GM12874 (cell line): ENCODE measurements around the gene SPTLC3.

ENCODE experiments used
- TF ChIP-seq, protein P1 (sequence below): IDR thresholded peaks from 2 replicates; pipeline ENCODE4 v1.5.1; 2011; ENCODE audit warnings: low read depth, mild to moderate bottlenecking, control low read depth, low read length, moderate library complexity; ENCODE audit not compliant: insufficient read depth

The SPTLC3 gene

DNA sequence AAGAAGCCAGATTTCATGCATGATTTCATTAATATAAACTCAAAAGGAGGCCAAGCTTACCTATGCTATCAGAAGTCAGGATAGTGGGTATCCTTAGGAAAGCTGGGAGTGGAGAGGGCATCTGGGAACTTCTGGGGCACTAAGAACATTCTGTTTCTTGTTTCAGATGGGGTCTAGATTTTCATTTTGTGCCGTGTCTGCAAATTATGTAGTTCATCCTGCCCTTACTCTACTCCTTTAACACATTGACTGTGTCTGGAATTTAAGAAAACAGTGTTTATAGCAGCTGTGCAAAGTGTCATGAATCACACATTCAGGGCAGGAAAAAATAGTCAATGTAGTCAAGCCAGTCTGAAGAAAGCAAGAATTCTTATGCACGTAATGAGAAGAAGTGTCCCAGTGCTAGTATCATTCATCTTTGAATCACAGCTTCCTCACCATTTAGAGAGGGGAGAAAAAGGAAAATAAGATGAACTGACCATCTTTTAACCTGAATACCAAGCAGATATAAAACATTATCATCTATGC is 11.6 kb upstream of the SPTLC3 start:
- TF ChIP-seq, protein P1, sequence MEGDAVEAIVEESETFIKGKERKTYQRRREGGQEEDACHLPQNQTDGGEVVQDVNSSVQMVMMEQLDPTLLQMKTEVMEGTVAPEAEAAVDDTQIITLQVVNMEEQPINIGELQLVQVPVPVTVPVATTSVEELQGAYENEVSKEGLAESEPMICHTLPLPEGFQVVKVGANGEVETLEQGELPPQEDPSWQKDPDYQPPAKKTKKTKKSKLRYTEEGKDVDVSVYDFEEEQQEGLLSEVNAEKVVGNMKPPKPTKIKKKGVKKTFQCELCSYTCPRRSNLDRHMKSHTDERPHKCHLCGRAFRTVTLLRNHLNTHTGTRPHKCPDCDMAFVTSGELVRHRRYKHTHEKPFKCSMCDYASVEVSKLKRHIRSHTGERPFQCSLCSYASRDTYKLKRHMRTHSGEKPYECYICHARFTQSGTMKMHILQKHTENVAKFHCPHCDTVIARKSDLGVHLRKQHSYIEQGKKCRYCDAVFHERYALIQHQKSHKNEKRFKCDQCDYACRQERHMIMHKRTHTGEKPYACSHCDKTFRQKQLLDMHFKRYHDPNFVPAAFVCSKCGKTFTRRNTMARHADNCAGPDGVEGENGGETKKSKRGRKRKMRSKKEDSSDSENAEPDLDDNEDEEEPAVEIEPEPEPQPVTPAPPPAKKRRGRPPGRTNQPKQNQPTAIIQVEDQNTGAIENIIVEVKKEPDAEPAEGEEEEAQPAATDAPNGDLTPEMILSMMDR = no peak

DNA sequence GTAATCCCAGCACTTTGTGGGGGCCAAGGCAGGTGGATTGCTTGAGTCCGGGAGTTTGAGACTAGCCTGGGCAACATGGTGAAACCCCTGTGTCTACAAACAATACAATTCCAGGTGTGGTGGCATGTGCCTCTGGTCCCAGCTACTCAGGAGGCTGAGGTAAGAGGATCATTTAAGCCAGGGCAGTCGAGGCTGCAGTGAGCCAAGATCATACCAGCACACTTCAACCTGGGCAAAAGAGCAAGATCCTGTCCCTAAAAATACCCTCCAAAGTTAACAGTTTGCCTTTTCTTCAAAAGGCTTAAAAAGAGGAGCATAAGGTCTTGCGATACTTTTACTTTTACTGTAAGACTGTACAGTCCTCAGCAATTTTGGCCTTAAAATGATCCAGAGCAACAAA is 10.7 kb upstream of the SPTLC3 start:
- TF ChIP-seq, protein P1 = no peak

DNA sequence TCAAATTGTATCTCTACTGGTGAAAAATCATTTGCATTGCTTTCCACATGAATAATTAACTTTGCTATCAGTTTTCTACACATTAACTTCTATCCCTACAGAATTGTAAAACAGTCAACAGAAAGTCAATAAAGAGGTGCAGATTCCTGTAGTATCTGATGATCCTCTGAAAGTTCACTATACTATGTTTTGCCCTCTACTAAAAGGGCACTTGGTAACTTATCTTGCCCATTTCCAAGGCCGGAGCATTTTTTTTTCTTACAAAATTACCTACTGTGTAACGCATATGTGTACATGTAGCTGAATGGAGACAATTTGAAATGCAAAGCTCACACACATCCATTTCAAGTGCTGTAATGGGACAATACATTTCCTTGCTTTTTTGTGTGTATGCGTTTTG is 9.6 kb upstream of the SPTLC3 start:
- TF ChIP-seq, protein P1 = no peak

DNA sequence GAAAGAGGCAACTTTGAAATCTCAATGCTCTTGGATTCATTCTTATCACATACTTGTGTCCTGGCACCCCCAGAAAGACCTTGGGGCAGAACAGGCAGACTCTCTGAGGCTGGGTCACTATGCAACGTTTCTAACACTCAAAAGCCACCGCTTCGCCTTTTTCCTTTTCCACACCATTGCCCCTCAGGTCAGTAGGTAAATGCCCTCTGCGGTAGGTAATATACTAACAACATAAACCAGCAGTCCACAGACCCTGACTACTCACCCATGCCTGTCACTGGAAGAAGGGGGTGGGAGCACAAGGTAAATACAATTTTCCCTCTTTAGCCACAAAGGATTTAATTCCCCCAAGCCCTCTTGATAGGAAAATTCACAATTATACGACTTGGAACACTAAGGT is 6.5 kb upstream of the SPTLC3 start:
- TF ChIP-seq, protein P1 = no peak

DNA sequence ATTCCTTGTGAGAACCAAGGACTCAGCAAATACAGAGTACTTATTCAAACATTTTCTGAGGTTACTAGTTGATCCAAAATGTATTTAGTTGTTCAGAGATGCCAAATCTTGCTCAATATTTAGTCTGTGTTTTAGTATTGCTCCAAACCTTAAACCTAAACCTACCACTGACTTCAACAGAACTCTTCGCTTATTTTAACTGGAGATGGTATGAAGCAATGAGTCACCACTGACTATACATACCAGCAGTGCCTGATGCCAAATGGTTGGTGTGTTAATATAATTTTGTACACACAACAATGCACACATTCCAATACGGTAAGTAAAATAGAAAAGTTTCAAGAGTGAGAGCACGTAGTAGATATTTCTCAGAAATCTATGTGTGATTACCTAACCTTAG is 1.9 kb upstream of the SPTLC3 start:
- TF ChIP-seq, protein P1 = no peak

DNA sequence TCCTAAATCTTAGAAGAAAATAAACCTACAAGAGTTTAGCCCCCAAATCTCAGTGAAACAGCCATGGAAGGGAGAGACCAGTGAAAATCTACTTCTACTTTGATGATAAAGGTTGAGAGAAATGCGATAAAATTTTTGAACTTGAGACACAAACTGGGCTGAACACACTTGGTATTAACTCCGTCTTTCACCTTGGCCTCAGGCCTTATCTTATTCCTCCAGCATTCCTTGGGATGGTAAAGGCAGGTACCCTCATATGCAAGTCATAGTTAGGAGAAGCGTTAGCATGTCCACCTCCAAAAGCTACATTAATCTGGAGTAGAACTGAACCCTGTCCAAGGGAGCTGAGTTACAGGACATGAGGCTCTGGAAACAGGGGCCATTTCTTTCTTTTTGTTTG is 1.2 kb upstream of the SPTLC3 start:
- TF ChIP-seq, protein P1 = no peak

DNA sequence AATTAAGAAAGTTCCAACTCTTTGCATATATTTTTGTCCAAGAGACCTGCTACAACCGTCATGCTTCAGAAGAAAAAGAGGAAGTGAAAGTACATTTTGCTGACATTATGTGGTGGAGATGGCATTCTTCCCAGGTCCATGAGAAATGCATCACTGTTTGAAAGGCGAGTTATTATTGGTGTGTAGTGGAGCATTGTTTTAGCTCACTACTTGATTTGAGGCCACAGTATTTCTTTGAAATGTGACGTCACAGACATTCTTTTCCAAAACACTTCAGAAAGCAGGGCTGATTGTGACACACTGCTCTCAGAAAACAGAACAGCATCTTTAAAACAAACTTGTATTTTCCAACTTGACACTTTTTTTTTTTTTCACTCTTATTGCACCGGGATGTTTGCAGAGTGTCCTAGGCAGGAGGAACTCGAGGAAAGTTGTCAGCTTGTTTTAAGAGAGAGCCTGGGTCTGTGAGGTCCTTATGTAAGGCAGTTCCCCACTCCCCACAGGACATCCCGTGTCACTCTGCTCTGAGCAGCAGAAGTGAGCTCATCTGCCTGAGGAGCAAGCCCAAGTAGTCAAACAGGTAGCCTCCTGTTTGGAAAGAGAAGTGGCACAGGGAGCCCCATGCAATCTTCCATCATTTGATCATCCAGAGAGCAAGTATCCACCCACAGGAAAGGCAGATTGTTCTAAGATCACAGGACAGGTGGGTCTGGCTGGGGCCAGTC is 1.1 kb downstream of the SPTLC3 start:
- TF ChIP-seq, protein P1 = no peak
